HepG2 (cell line): ENCODE data around the gene P2RX1.

Experiments
- AFF4 ChIP-seq: sonication (generic); formaldehyde crosslinking; IDR thresholded peaks from 2 replicates; pipeline ENCODE4 v1.4.0; 2020; ENCODE audit warnings: missing genetic modification reagents
- ASH2L ChIP-seq: fragments of 300-600, 200-600 bp; sonication (generic); IDR thresholded peaks from 2 replicates; pipeline ENCODE4 v1.7.0; 2017; ENCODE audit warnings: low read depth, mild to moderate bottlenecking, moderate library complexity, mixed read lengths, low read length; ENCODE audit not compliant: insufficient read length
- CBX5 ChIP-seq: sonication (generic); formaldehyde crosslinking; IDR thresholded peaks from 2 replicates; pipeline ENCODE4 v1.4.0; 2020; ENCODE audit warnings: missing genetic modification reagents, borderline replicate concordance
- FOXM1 ChIP-seq: sonication (generic); formaldehyde crosslinking; IDR thresholded peaks from 2 replicates; pipeline ENCODE4 v1.5.0; 2020; ENCODE audit warnings: missing genetic modification reagents
- HNRNPH1 ChIP-seq: fragments of 200-400 bp; formaldehyde crosslinking; optimal IDR thresholded peaks from 2 replicates; pipeline ENCODE3; 2017; ENCODE audit warnings: mild to moderate bottlenecking, low read depth, low read length
- JUN ChIP-seq: sonication (generic); formaldehyde crosslinking; IDR thresholded peaks from 2 replicates; pipeline ENCODE4 v1.4.0; 2020; ENCODE audit warnings: mild to moderate bottlenecking, missing genetic modification reagents
- MED1 ChIP-seq: sonication (generic); formaldehyde crosslinking; IDR thresholded peaks from 2 replicates; pipeline ENCODE4 v1.4.0; 2020; ENCODE audit warnings: missing genetic modification reagents
- POLR2AphosphoS5 ChIP-seq: IDR thresholded peaks from 2 replicates; pipeline ENCODE4 v1.6.1; 2012; ENCODE audit warnings: low read depth, low read length
- PRDM15 ChIP-seq: sonication (generic); formaldehyde crosslinking; IDR thresholded peaks from 2 replicates; pipeline ENCODE4 v1.4.0; 2020; ENCODE audit warnings: missing genetic modification reagents
- TF ChIP-seq, protein P1 (sequence below): sonication (generic); formaldehyde crosslinking; IDR thresholded peaks from 2 replicates; pipeline ENCODE4 v1.5.1; 2020; ENCODE audit warnings: missing genetic modification reagents, mild to moderate bottlenecking, borderline replicate concordance
- TF ChIP-seq, protein P2 (sequence below): sonication (generic); formaldehyde crosslinking; IDR thresholded peaks from 2 replicates; pipeline ENCODE4 v1.4.0; 2020; ENCODE audit warnings: missing genetic modification reagents, mild to moderate bottlenecking, borderline replicate concordance
- TF ChIP-seq, protein P3 (sequence below): sonication (generic); formaldehyde crosslinking; IDR thresholded peaks from 2 replicates; pipeline ENCODE4 v1.4.0; 2020; ENCODE audit warnings: missing genetic modification reagents

- TF ChIP-seq FOXM1 (CRISPR knock-in tag) (no peak), HNRNPH1 (no peak), POLR2AphosphoS5 (no peak), CBX5 (CRISPR knock-in tag) (no peak), MED1 (CRISPR knock-in tag) (no peak), AFF4 (CRISPR knock-in tag) (no peak), PRDM15 (no peak), JUN (CRISPR knock-in tag) (no peak), ASH2L (no peak)
- TF ChIP-seq, protein P1, sequence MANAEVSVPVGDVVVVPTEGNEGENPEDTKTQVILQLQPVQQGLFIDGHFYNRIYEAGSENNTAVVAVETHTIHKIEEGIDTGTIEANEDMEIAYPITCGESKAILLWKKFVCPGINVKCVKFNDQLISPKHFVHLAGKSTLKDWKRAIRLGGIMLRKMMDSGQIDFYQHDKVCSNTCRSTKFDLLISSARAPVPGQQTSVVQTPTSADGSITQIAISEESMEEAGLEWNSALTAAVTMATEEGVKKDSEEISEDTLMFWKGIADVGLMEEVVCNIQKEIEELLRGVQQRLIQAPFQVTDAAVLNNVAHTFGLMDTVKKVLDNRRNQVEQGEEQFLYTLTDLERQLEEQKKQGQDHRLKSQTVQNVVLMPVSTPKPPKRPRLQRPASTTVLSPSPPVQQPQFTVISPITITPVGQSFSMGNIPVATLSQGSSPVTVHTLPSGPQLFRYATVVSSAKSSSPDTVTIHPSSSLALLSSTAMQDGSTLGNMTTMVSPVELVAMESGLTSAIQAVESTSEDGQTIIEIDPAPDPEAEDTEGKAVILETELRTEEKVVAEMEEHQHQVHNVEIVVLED (CRISPR knock-in tag), result 0 out of 2 replicates have a peak, but pooled peaks have one; percentile 21
- TF ChIP-seq, protein P2, sequence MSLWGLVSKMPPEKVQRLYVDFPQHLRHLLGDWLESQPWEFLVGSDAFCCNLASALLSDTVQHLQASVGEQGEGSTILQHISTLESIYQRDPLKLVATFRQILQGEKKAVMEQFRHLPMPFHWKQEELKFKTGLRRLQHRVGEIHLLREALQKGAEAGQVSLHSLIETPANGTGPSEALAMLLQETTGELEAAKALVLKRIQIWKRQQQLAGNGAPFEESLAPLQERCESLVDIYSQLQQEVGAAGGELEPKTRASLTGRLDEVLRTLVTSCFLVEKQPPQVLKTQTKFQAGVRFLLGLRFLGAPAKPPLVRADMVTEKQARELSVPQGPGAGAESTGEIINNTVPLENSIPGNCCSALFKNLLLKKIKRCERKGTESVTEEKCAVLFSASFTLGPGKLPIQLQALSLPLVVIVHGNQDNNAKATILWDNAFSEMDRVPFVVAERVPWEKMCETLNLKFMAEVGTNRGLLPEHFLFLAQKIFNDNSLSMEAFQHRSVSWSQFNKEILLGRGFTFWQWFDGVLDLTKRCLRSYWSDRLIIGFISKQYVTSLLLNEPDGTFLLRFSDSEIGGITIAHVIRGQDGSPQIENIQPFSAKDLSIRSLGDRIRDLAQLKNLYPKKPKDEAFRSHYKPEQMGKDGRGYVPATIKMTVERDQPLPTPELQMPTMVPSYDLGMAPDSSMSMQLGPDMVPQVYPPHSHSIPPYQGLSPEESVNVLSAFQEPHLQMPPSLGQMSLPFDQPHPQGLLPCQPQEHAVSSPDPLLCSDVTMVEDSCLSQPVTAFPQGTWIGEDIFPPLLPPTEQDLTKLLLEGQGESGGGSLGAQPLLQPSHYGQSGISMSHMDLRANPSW (CRISPR knock-in tag), result no peak
- TF ChIP-seq, protein P3, sequence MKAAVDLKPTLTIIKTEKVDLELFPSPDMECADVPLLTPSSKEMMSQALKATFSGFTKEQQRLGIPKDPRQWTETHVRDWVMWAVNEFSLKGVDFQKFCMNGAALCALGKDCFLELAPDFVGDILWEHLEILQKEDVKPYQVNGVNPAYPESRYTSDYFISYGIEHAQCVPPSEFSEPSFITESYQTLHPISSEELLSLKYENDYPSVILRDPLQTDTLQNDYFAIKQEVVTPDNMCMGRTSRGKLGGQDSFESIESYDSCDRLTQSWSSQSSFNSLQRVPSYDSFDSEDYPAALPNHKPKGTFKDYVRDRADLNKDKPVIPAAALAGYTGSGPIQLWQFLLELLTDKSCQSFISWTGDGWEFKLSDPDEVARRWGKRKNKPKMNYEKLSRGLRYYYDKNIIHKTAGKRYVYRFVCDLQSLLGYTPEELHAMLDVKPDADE (CRISPR knock-in tag), result no peak
Measured at GRCh38 chr17:3913531-3914311, 2.5 kb downstream of the P2RX1 start.
